Hematopoietic multipotent progenitor cell treated with erythropoietin and hydrocortisone succinate and interleukin-3 and kit ligand, for 17 days (in vitro differentiated cells): ENCODE measurements around the gene TENM4.

Experiments used
- DNase-seq: peaks from one replicate; pipeline ENCODE4 v3.0.0-alpha.2; 2015; ENCODE audit warnings: low spot score

Gene TENM4

DNA sequence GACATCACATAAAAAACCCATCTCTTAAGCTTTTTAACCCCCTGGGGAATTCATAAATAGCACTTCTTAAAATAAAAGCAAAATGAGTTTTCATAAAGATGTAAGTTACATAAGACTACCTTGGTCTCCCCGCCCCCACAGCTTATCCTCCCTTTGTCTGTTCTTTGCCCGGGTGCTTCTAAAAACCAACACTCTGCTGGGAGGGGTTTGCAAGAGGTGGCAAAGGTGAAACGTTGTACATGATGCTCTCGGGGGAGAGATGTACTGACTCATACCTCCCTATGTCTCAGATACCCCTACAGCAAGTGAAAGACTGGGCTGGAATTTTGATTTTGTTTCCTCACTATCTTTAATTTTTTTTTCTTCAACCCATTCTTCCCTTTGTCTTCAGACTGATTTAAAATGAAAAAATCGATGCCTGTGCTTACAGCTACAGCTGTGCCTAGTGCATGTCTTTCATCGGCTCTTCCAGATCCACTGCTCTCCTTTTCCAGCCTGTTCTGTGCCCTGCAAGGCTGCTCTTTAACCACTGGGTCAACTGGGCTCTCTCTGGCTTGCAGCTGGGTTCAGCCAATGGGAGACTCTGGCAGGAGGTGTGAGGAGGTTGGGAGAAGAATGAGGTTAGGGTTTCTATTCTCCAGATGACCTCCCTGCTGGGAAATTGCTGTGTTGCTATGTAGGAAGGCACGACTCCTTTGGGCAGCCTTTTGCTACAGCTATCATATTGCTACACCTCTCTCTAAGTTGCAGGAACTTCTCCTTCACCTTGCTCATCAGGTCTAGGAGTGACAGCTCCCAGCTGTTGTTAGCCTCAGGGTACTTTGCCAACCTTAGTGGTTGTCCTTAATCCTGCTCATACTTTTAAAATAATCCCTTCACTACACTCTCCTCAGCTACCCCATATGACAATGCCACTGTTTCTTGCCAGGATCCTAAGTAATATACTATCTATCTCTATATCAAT, 266.5 kb downstream of the TENM4 start:
- no peak for DNase-seq

DNA sequence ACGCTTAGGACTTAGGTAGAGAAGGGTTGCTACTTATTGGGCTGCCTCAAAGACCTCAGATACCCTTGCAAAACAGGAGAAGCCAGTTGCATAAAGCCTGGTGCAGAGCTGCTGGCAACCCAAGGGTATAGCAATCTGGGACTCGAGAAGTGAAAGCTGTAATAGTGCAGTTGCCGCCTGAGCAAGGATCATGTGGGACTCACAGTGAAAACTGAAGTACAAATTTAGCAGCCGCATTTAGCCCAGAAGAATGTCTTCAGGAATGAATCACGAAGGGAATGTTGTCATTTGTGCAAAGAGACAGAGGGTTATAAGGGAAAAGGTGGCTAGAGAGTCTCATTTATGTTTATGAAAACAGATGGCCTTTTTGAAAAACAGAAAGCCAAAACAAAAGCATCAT, 267.2 kb downstream of the TENM4 start:
- DNase-seq: no peak

DNA sequence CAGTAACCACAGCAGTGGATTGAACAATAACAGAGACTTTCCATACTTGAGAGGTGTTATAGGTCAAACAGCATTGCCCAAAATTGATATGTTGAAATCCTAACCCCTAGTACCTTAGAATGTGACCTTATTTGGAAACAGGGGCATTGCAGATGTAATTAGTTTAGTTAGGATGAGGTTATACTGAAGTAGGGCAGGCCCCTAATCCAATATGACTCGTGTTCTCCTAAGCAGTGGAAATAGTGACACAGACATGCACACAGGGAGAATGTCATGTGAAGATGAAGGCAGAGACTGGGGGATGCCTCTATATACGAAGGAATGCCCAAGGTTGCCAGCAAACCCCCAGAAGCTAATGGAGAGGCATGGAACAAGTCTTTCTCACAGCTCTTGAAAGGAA, 270.5 kb downstream of the TENM4 start:
- no peak for DNase-seq

- DNase-seq: no peak
These were observed 272.2 kb downstream of the TENM4 start for GRCh38 chr11:79168530-79169110.

- DNase-seq: no peak
These were observed 273.2 kb downstream of the TENM4 start for GRCh38 chr11:79167510-79168188.

GRCh38 chr11:79165908-79166307, 274.9 kb downstream of the TENM4 start:
- no peak for DNase-seq

DNA sequence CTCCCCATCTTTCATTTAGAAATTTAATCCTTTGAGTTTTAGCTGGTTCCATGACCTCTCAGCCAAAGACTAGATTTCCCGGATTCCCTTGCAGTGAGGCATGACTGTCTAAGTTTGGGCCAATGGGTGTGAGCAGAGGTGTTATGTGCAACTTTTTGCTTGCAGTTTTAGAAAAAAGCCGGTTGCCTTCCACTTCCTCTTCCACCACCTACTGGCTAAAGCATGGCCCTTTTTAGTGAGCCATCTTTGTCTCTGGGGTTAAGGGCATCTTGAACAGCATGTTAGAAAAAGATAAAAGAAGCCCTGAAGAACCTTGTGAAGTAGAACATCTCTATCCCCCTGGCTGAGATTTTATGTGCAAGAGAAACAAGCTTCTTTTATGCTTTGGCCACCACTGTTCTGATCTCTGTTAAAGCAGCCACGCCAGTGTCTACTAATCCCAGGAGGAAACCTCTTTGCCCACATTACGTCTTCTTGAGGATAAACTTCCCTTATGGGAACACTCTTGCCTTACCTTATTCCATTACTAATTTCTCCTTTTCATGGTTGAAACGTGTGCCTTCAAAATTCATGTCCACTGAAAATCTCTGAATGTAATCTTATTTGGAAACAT, 279.9 kb downstream of the TENM4 start:
- no peak for DNase-seq

GRCh38 chr11:79159657-79160450, 281.0 kb downstream of the TENM4 start:
- no peak for DNase-seq

DNA sequence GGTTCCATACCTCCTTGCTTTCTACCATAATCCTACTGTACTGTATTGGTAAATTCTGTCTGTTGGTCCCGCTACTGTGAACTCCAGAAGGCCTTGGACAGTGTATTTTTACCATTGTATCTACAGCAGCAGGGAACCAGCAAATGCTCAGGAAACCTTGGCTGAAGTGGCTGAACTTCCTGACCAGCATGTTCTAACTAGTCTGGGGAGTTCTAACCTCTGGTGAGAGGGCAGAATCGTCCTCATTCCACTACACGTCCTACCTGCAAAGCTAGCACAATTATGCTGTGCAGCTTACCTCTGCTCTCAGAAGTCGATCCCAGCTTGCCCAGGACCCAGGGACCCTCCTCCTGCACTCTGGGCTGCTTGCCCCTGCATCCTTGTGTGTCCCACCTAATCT, 283.1 kb downstream of the TENM4 start:
- DNase-seq: no peak

- no peak for DNase-seq
These were observed 284.8 kb downstream of the TENM4 start for GRCh38 chr11:79156031-79156430.

DNA sequence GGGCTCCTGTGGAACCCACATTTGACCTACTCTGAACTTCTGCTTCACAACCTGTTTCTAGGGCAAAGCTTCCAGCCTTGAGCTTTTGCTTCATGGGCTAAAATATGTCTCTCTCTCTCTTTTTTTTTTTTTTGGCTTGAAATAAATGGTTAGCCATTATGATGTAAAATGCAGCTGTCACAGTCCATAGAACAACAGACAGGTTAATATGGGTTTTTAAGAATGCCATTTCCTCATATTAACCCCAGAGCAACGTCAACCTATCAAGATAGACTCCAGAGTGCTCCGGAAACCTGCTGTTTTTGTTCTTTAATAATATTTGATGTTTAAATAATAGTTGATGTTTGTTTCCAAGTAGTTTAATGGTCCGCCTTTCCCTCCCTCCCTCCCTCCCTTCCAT, 285.6 kb downstream of the TENM4 start:
- DNase-seq: no peak

- DNase-seq: no peak
These were observed 288.3 kb downstream of the TENM4 start for GRCh38 chr11:79152511-79152910.

- DNase-seq: no peak
These were observed 289.4 kb downstream of the TENM4 start for GRCh38 chr11:79151396-79151795.

GRCh38 chr11:79150966-79151365, 289.9 kb downstream of the TENM4 start:
- DNase-seq: no peak

DNA sequence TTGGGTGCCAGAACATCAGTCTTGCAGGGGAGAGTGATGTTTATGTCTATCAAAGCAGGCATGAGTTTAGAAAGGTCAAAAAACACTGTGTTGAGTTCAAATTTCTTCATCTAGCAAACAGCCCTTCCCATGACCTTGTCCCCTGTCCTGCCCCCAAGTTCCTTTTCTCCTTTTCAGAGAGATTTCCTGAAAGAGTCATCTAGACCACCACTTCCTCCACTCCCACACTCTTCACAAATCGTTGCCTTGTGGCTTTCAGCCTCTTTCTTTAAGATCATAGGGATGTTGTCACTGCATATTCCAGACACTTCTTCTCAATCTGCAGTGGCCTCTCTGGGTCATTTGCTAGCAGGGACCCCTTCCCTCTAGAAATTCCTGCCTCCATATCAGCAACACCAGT, 290.5 kb downstream of the TENM4 start:
- DNase-seq: no peak

DNA sequence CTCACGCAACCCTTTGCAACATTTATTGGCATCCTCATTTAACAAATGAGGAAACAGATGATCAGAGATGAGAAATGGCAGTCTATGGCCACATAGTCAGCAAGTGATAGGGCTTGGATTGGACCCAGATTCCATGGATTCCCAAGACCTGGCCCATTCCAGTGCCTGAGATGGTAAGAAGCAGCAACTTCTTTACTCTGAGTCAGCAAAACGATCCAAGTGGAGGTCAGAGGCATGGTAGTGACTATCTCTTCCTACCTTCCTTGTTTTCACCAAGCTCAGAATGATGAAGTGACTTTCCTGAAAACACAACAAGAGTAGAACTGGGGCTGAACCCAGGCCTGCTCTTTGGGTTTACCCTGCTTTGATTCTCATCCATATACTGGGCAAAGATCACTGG, 293.1 kb downstream of the TENM4 start:
- DNase-seq: no peak

- DNase-seq: no peak
These were observed 293.8 kb downstream of the TENM4 start for GRCh38 chr11:79147011-79147410.

DNA sequence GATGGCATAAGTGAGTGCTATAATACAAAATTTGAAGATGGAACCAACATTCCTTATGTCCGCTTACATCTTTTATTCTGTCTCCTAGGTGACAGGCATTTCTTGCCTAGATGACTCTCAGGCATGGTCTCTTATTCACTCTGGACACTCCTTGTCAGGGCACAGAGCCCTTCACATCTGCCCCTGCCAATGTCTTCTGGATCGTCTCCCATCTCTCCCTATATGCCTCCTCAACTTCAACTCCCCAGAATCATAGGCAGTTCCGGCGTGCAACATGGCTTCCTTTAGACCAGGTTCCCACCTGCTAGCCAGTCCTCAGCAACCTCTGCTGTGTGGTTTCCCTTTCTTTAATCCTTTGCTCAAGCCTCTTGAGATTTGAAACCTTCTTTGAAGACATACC, 300.9 kb downstream of the TENM4 start:
- no peak for DNase-seq

DNA sequence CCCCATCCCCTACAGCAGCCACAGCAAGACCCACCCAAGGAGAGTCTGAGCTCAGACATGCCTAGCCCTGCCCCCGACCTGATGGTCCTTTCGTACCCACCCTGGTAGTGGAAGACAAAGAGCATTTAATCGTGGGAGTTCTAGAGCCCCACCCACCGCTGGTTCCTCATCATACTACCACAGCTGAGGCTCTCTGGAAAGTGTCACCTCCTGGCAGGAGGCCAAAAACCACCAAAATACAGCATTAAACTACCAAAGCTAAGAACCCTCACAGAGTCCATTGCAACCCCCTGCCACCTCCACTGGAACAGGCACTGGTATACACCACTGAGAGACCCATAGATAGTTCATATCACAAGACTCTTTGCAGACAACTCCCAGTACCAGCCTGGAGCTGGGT, 311.1 kb downstream of the TENM4 start:
- no peak for DNase-seq

GRCh38 chr11:79128291-79128690, 312.5 kb downstream of the TENM4 start:
- no peak for DNase-seq

- no peak for DNase-seq
These were observed 318.1 kb downstream of the TENM4 start for GRCh38 chr11:79122759-79123158.

DNA sequence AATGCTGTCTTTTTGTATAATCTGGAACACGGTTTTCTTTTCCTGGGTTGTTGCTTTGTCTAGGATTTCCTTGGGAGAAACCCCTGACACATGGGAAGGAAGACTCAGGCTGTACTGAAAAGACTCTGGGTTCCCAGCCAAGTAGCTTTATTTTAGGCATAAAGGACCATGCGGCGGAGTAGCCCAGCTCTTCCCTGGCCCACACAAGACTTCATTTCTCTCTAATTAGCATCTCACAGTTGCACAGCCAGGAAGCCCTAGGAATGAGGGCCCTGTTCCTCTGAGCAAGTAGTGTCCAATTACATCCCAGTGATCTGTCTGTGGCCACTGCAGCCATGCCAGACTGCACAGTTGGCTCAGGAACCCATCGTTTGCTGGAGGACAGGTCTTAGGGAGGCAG, 319.5 kb downstream of the TENM4 start:
- DNase-seq: no peak
